Neural progenitor cell (in vitro differentiated cells): ENCODE results near the gene EPB41L4A. TPM values are rescaled to one million over a fixed set of nuclear protein-coding genes. Genes with fewer than 3 reads are reported as not detected.
A peak's percentile ranks its signal among the peaks of the same experiment; 100 is the strongest.

Source experiments
- DNase-seq: peaks from one replicate; pipeline ENCODE4 v3.0.0-alpha.2; 2016; ENCODE audit warnings: low spot score
- H2AFZ ChIP-seq: fragments of 200-600 bp; sonication (generic); replicated peaks from 2 replicates; pipeline ENCODE4 v1.6.1; 2016; ENCODE audit warnings: antibody characterized with exemption
- H3F3A ChIP-seq: fragments of 200-600 bp; sonication (generic); 2 replicates; pipeline ENCODE4 v1.6.1; 2016; ENCODE audit warnings: antibody characterized with exemption, low read depth
- H3K27ac ChIP-seq: fragments of 200-600 bp; sonication (generic); 2 replicates; pipeline ENCODE4 v1.5.1; 2016; ENCODE audit warnings: mild to moderate bottlenecking
- H3K27me3 ChIP-seq: fragments of 200-600 bp; sonication (generic); 2 replicates; pipeline ENCODE4 v1.6.1; 2016; ENCODE audit warnings: mild to moderate bottlenecking, moderate library complexity
- H3K36me3 ChIP-seq: fragments of 200-600 bp; sonication (generic); 2 replicates; pipeline ENCODE4 v1.5.1; 2016
- H3K4me1 ChIP-seq: fragments of 200-600 bp; sonication (generic); 2 replicates; pipeline ENCODE4 v1.6.1; 2016; ENCODE audit warnings: mixed run types
- H3K4me2 ChIP-seq: fragments of 200-600 bp; sonication (generic); 2 replicates; pipeline ENCODE4 v1.6.1; 2016
- H3K4me3 ChIP-seq: fragments of 200-600 bp; sonication (generic); 2 replicates; pipeline ENCODE4 v1.5.1; 2016
- H3K79me2 ChIP-seq: fragments of 200-600 bp; sonication (generic); 2 replicates; pipeline ENCODE4 v1.6.1; 2016; ENCODE audit warnings: low read depth
- H3K9ac ChIP-seq: fragments of 200-600 bp; sonication (generic); 2 replicates; pipeline ENCODE4 v1.6.1; 2016
- H3K9me3 ChIP-seq: fragments of 200-600 bp; sonication (generic); 2 replicates; pipeline ENCODE4 v1.5.1; 2016; ENCODE audit warnings: low read depth
- H4K20me1 ChIP-seq: fragments of 200-600 bp; sonication (generic); 2 replicates; pipeline ENCODE4 v1.6.1; 2016; ENCODE audit warnings: low read depth
- H3K27ac Mint-ChIP-seq: 3 replicates; pipeline ENCODE4 v1.8.0; 2021; ENCODE audit warnings: mixed read lengths
- H3K27me3 Mint-ChIP-seq: 2 replicates; pipeline ENCODE4 v1.8.0; 2022; ENCODE audit warnings: low read depth, mild to moderate bottlenecking, inconsistent platforms, moderate library complexity, mixed read lengths; ENCODE audit not compliant: insufficient read depth
- H3K36me3 Mint-ChIP-seq: 3 replicates; pipeline ENCODE4 v1.8.0; 2021; ENCODE audit warnings: mixed read lengths
- H3K4me1 Mint-ChIP-seq: 3 replicates; pipeline ENCODE4 v1.8.0; 2021; ENCODE audit warnings: mixed read lengths
- H3K4me3 Mint-ChIP-seq: 3 replicates; pipeline ENCODE4 v1.8.0; 2021; ENCODE audit warnings: mild to moderate bottlenecking, moderate library complexity, mixed read lengths
- H3K9me3 Mint-ChIP-seq: 3 replicates; pipeline ENCODE4 v1.8.0; 2020; ENCODE audit warnings: mixed read lengths
- CTCF ChIP-seq: fragments of 200-600 bp; sonication (generic); IDR thresholded peaks from 2 replicates; pipeline ENCODE4 v1.5.1; 2017; ENCODE audit warnings: antibody characterized with exemption, mild to moderate bottlenecking
- EZH2 ChIP-seq: fragments of 200-600 bp; sonication (generic); IDR thresholded peaks from 2 replicates; pipeline ENCODE4 v1.6.1; 2017; ENCODE audit warnings: antibody characterized with exemption, mild to moderate bottlenecking, moderate library complexity
- EZH2phosphoT487 ChIP-seq: fragments of 200-600 bp; sonication (generic); IDR thresholded peaks from 2 replicates; pipeline ENCODE4 v1.6.1; 2017; ENCODE audit warnings: antibody characterized with exemption
- total RNA-seq: library from RNA; depleted of rRNA; stranded (reverse); fragments of >200 nt; gene quantifications from 2 replicates; pipeline ENCODE4 v1.2.3, GENCODE V29; 2015; ENCODE audit warnings: low replicate concordance

Gene EPB41L4A
- total RNA-seq, 1 donor from 2014 or later: 2.7 TPM

- no peaks in the 10 kb centered on the region for H3K9me3 Mint-ChIP-seq
- peaks cover 27% of the 10 kb centered on the region for H3K79me2 ChIP-seq
- peaks cover 14% of the 10 kb centered on the region for H3K4me1 Mint-ChIP-seq
- no peaks in the 10 kb centered on the region for H3K9me3 ChIP-seq
- peaks cover 19% of the 10 kb centered on the region for H3K4me1 ChIP-seq
- H3K27me3 Mint-ChIP-seq: peaks cover 4% of the 10 kb centered on the region
- H3F3A ChIP-seq: peaks cover 44% of the 10 kb centered on the region
- H3K9ac ChIP-seq: peak overlapping the region; percentile 96
- peak overlapping the region; percentile 84 for H3K27ac Mint-ChIP-seq
- peaks cover 15% of the 10 kb centered on the region for H3K36me3 Mint-ChIP-seq
- H3K27ac ChIP-seq: peak overlapping the region; percentile 64
- peaks cover 13% of the 10 kb centered on the region for H3K36me3 ChIP-seq
- H3K4me2 ChIP-seq: peak overlapping the region; percentile 93
- peak overlapping the region; percentile 54 for H2AFZ ChIP-seq
- H4K20me1 ChIP-seq: peaks cover 25% of the 10 kb centered on the region
- H3K27me3 ChIP-seq: no peaks in the 10 kb centered on the region
- peak; percentile 87 for DNase-seq
- H3K4me3 Mint-ChIP-seq: peak overlapping the region; percentile 94
- peak overlapping the region; percentile 85 for H3K4me3 ChIP-seq
- no peak for TF ChIP-seq EZH2phosphoT487
- peak; percentile 94 for TF ChIP-seq CTCF
Measured at GRCh38 chr5:112160652-112161391, 258.3 kb downstream of the EPB41L4A start.

GRCh38 chr5:112159435-112159834 lies 259.6 kb downstream of the EPB41L4A start:
- Histone ChIP-seq H3K36me3 (peaks cover 13% of the 10 kb centered on the region), H3K4me2 (no peak overlapping the region), H3K9me3 (no peaks in the 10 kb centered on the region), H3K4me3 (no peak overlapping the region), H4K20me1 (peaks cover 22% of the 10 kb centered on the region), H3K9ac (no peak overlapping the region), H3K27me3 (no peaks in the 10 kb centered on the region), H3K4me1 (peaks cover 22% of the 10 kb centered on the region), H3K27ac (no peak overlapping the region), H3K79me2 (peaks cover 27% of the 10 kb centered on the region), H3F3A (peaks cover 31% of the 10 kb centered on the region), H2AFZ (no peak overlapping the region)
- H3K27ac Mint-ChIP-seq: no peak overlapping the region
- peaks cover 14% of the 10 kb centered on the region for H3K4me1 Mint-ChIP-seq
- no peaks in the 10 kb centered on the region for H3K9me3 Mint-ChIP-seq
- H3K36me3 Mint-ChIP-seq: peaks cover 15% of the 10 kb centered on the region
- H3K4me3 Mint-ChIP-seq: peak overlapping the region; percentile 4
- no peak for TF ChIP-seq EZH2
- TF ChIP-seq EZH2phosphoT487: no peak
- no peak for TF ChIP-seq CTCF
- no peak for DNase-seq
- peaks cover 4% of the 10 kb centered on the region for H3K27me3 Mint-ChIP-seq

- Histone ChIP-seq H4K20me1 (peaks cover 2% of the 10 kb centered on the region), H3K36me3 (no peaks in the 10 kb centered on the region), H3K27me3 (no peaks in the 10 kb centered on the region), H3K27ac (no peak overlapping the region), H3K4me1 (peaks cover 9% of the 10 kb centered on the region), H3K4me3 (no peak overlapping the region), H3K9ac (no peak overlapping the region), H3K4me2 (peak overlapping the region; percentile 48), H2AFZ (no peak overlapping the region), H3K79me2 (peaks cover 6% of the 10 kb centered on the region), H3K9me3 (no peaks in the 10 kb centered on the region), H3F3A (no peaks in the 10 kb centered on the region)
- Mint-ChIP-seq H3K4me1 (peaks cover 8% of the 10 kb centered on the region), H3K9me3 (no peaks in the 10 kb centered on the region), H3K4me3 (no peak overlapping the region), H3K27me3 (peaks cover 4% of the 10 kb centered on the region), H3K36me3 (no peaks in the 10 kb centered on the region), H3K27ac (no peak overlapping the region)
- DNase-seq: peak; percentile 49
- TF ChIP-seq CTCF (no peak), EZH2 (no peak), EZH2phosphoT487 (no peak)
Measured at GRCh38 chr5:112156211-112156610, 262.9 kb downstream of the EPB41L4A start.
